ENCODE measurements around the gene ACP7. TPM values are rescaled to one million over a fixed set of nuclear protein-coding genes. Genes with fewer than 3 reads are reported as not detected.

Gene ACP7
- total and polyA plus RNA-seq, 2 donors (not counting 3 experiments of a cell fraction or from before 2014, with no cell fraction given) = 0.04 to 0.49 TPM

DNA sequence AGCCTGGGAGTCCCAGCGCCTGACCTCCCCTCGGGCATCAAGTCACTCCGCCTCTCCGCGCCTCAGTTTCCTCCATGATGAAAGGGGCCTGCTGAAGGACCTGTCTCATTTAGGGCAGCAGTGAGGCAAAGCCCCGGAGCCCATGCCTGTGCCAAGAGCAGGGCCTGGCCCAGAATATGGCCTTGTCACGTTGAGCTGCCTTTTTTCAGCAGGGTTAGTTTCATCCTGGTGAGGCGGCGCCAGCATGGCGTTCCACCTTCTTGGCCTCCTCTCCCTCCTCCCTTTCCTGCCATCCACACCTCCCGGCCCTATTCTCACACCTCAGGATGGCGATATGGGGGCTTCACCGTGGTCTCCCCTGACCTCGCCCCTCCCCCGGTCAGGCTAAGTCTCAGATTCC lies 71.6 kb downstream of the ACP7 start:
- POLR2A ChIA-PET = no interaction called here
- Histone ChIP-seq H3K27me3 (ENCODE audit: control insufficient read depth in 2 of 2, insufficient read depth in 2 of 2, low read length in 2 of 2) (no peaks in the 10 kb centered on the region), H3K4me3 (replicated peaks in 1 of 3; ENCODE audit: insufficient read depth in 1 of 3, low read depth in 1 of 3, low read length in 3 of 3) (no peak overlapping the region), H3K79me2 (ENCODE audit: control insufficient read depth, insufficient read depth, low read length) (peaks cover 36% of the 10 kb centered on the region), H3K9ac (replicated peaks; ENCODE audit: extremely low read depth, insufficient read depth, low read length) (no peak overlapping the region), H3K4me2 (ENCODE audit: insufficient read depth, low read length) (no peak overlapping the region), H3K9me3 (replicated peaks; ENCODE audit: control insufficient read depth, insufficient read depth, low read length) (no peaks in the 10 kb centered on the region), H3K9me1 (replicated peaks; ENCODE audit: control insufficient read depth, extremely low read depth, insufficient read depth, low read length) (no peaks in the 10 kb centered on the region), H4K20me1 (replicated peaks; ENCODE audit: control insufficient read depth, extremely low read depth, insufficient read depth, low read length) (no peaks in the 10 kb centered on the region), H3K36me3 (ENCODE audit: control insufficient read depth in 2 of 2, extremely low read depth in 1 of 2, insufficient read depth in 2 of 2, low read length in 2 of 2) (no peaks in the 10 kb centered on the region), H2AFZ (ENCODE audit: low read depth, low read length) (no peak overlapping the region), H3K27ac (ENCODE audit: insufficient read depth, low read depth, low read length) (no peak overlapping the region), H3K4me1 (ENCODE audit: control insufficient read depth, extremely low read depth, insufficient read depth, low read length) (peaks cover 6% of the 10 kb centered on the region)
- DNase-seq (ENCODE audit: low read depth, low spot score) (no peak), FAIRE-seq (no peak)
- CTCF ChIA-PET = interaction anchor here (0.8 to 1.6 kb wide), 5 partner anchors 9 to 34 kb away, joined by 3 to 4 read pairs (median 3); no protein-coding TSS in a partner anchor
- BruUV-seq (replicated peaks) = no TSS peak
- intact Hi-C loops (cut with micrococcal nuclease) = no loop called here
- TF ChIP-seq POLR2A (IDR thresholded peaks at IDR 0.05; ENCODE audit: low read depth, low read length) (no peak), MYC (IDR thresholded peaks at IDR 0.05; ENCODE audit: low read depth, low read length) (no peak), GATA2 (IDR thresholded peaks at IDR 0.05; ENCODE audit: insufficient read depth, insufficient read length, low read depth, low read length) (no peak), FOS (IDR thresholded peaks at IDR 0.05; ENCODE audit: borderline replicate concordance, insufficient read depth, low read length) (no peak), POLR2AphosphoS5 (IDR thresholded peaks at IDR 0.05; ENCODE audit: insufficient read depth, low read depth, low read length) (no peak), EZH2 (IDR thresholded peaks at IDR 0.05; ENCODE audit: borderline replicate concordance, low read depth, low read length, severe bottlenecking) (no peak), JUN (IDR thresholded peaks at IDR 0.05; ENCODE audit: borderline replicate concordance, insufficient read depth, insufficient read length, low read depth) (no peak)
- TF ChIP-seq, protein P1, sequence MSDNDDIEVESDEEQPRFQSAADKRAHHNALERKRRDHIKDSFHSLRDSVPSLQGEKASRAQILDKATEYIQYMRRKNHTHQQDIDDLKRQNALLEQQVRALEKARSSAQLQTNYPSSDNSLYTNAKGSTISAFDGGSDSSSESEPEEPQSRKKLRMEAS (IDR thresholded peaks at IDR 0.05; ENCODE audit: insufficient read depth, insufficient read length) = no peak
- TF ChIP-seq, protein P2, sequence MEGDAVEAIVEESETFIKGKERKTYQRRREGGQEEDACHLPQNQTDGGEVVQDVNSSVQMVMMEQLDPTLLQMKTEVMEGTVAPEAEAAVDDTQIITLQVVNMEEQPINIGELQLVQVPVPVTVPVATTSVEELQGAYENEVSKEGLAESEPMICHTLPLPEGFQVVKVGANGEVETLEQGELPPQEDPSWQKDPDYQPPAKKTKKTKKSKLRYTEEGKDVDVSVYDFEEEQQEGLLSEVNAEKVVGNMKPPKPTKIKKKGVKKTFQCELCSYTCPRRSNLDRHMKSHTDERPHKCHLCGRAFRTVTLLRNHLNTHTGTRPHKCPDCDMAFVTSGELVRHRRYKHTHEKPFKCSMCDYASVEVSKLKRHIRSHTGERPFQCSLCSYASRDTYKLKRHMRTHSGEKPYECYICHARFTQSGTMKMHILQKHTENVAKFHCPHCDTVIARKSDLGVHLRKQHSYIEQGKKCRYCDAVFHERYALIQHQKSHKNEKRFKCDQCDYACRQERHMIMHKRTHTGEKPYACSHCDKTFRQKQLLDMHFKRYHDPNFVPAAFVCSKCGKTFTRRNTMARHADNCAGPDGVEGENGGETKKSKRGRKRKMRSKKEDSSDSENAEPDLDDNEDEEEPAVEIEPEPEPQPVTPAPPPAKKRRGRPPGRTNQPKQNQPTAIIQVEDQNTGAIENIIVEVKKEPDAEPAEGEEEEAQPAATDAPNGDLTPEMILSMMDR (IDR thresholded peaks at IDR 0.05; ENCODE audit: extremely low read depth in 1 of 2, insufficient read depth in 1 of 2, low read depth in 1 of 2, low read length in 2 of 2) = no peak
- dilution Hi-C loops (cut with MboI; ENCODE audit: extremely low pct_ligation_motif_present, low sequenced_read_pairs) = no loop called here
